H9 (cell line): ENCODE results near the gene PATL1. TPM values are rescaled to one million over a fixed set of nuclear protein-coding genes. Genes with fewer than 3 reads are reported as not detected.

Source experiments
- DNase-seq: peaks from one replicate; pipeline ENCODE4 v3.0.0-alpha.2; 2017
- H2AFZ ChIP-seq: one replicate; pipeline ENCODE4 v1.6.1; 2013; ENCODE audit warnings: mild to moderate bottlenecking, low read length, control low read depth, moderate library complexity
- H2AK5ac ChIP-seq: 2 replicates; pipeline ENCODE4 v1.6.1; 2013; ENCODE audit warnings: low read length, control low read depth, mixed read lengths; ENCODE audit not compliant: insufficient read length
- H2BK120ac ChIP-seq: one replicate; pipeline ENCODE4 v1.6.1; 2013; ENCODE audit warnings: low read depth, mild to moderate bottlenecking, low read length, control low read depth, inconsistent platforms; ENCODE audit not compliant: poor library complexity, severe bottlenecking
- H2BK12ac ChIP-seq: 2 replicates; pipeline ENCODE4 v1.6.1; 2013; ENCODE audit warnings: low read length, control low read depth, mixed read lengths, low read depth; ENCODE audit not compliant: insufficient read length
- H2BK15ac ChIP-seq: 2 replicates; pipeline ENCODE4 v1.6.1; 2013; ENCODE audit warnings: low read depth, low read length, control low read depth
- H2BK20ac ChIP-seq: one replicate; pipeline ENCODE4 v1.6.1; 2013; ENCODE audit warnings: low read depth, mild to moderate bottlenecking, low read length, control low read depth, inconsistent platforms; ENCODE audit not compliant: poor library complexity, severe bottlenecking
- H2BK5ac ChIP-seq: 2 replicates; pipeline ENCODE4 v1.6.1; 2013; ENCODE audit warnings: low read length, control low read depth, mixed read lengths; ENCODE audit not compliant: insufficient read length
- H3K14ac ChIP-seq: 2 replicates; pipeline ENCODE4 v1.6.1; 2013; ENCODE audit warnings: low read length, control low read depth; ENCODE audit not compliant: insufficient read depth
- H3K18ac ChIP-seq: 2 replicates; pipeline ENCODE4 v1.6.1; 2013; ENCODE audit warnings: low read depth, mild to moderate bottlenecking, mixed read lengths, low read length, control low read depth; ENCODE audit not compliant: insufficient read length
- H3K23ac ChIP-seq: 2 replicates; pipeline ENCODE4 v1.6.1; 2013; ENCODE audit warnings: low read length, control low read depth, mixed read lengths, low read depth; ENCODE audit not compliant: insufficient read length
- H3K23me2 ChIP-seq: 2 replicates; pipeline ENCODE4 v1.6.1; 2013; ENCODE audit warnings: low read depth, mild to moderate bottlenecking, mixed read lengths, low read length, control low read depth; ENCODE audit not compliant: insufficient read length, poor library complexity, severe bottlenecking
- H3K27ac ChIP-seq: 2 replicates; pipeline ENCODE4 v1.5.1; 2013; ENCODE audit warnings: low read length, control low read depth, mixed read lengths, low read depth; ENCODE audit not compliant: insufficient read length
- H3K27me3 ChIP-seq: 2 replicates; pipeline ENCODE4 v1.6.1; 2013; ENCODE audit warnings: low read length, control low read depth, inconsistent platforms; ENCODE audit not compliant: insufficient read depth
- H3K4ac ChIP-seq: 2 replicates; pipeline ENCODE4 v1.6.1; 2013; ENCODE audit warnings: low read depth, mild to moderate bottlenecking, control low read depth, inconsistent platforms, low read length, moderate library complexity
- H3K4me1 ChIP-seq: 2 replicates; pipeline ENCODE4 v1.6.1; 2013; ENCODE audit warnings: low read length, control low read depth, inconsistent platforms; ENCODE audit not compliant: insufficient read depth
- H3K4me2 ChIP-seq: 2 replicates; pipeline ENCODE4 v1.6.1; 2013; ENCODE audit warnings: low read length, control low read depth, mixed read lengths; ENCODE audit not compliant: insufficient read length, insufficient read depth
- H3K56ac ChIP-seq: 2 replicates; pipeline ENCODE4 v1.6.1; 2013; ENCODE audit warnings: low read depth, mild to moderate bottlenecking, mixed read lengths, low read length, control low read depth; ENCODE audit not compliant: insufficient read length
- H3K79me1 ChIP-seq: 2 replicates; pipeline ENCODE4 v1.6.1; 2013; ENCODE audit warnings: low read depth, mild to moderate bottlenecking, moderate library complexity, low read length, control low read depth, inconsistent platforms; ENCODE audit not compliant: insufficient read depth, poor library complexity, severe bottlenecking
- H3K79me2 ChIP-seq: 2 replicates; pipeline ENCODE4 v1.6.1; 2013; ENCODE audit warnings: low read length, control low read depth, inconsistent platforms; ENCODE audit not compliant: insufficient read depth
- H3K9ac ChIP-seq: 2 replicates; pipeline ENCODE4 v1.6.1; 2013; ENCODE audit warnings: low read length, control low read depth, mixed read lengths; ENCODE audit not compliant: insufficient read length; ENCODE audit errors: extremely low read depth
- H3K9me3 ChIP-seq: one replicate; pipeline ENCODE4 v1.6.1; 2013; ENCODE audit warnings: low read depth, low read length, inconsistent platforms; ENCODE audit not compliant: control insufficient read depth
- H3T11ph ChIP-seq: one replicate; pipeline ENCODE4 v1.6.1; 2013; ENCODE audit warnings: mild to moderate bottlenecking, low read length, control low read depth, inconsistent platforms
- H4K20me1 ChIP-seq: one replicate; pipeline ENCODE4 v1.6.1; 2013; ENCODE audit not compliant: control insufficient read depth, insufficient read length, insufficient read depth
- H4K5ac ChIP-seq: 2 replicates; pipeline ENCODE4 v1.6.1; 2013; ENCODE audit warnings: low read depth, mild to moderate bottlenecking, mixed read lengths, low read length, control low read depth; ENCODE audit not compliant: insufficient read length
- H4K8ac ChIP-seq: replicated peaks from 2 replicates; pipeline ENCODE4 v1.6.1; 2013; ENCODE audit warnings: low read length, control low read depth, mixed read lengths, low read depth; ENCODE audit not compliant: insufficient read length
- H4K91ac ChIP-seq: 2 replicates; pipeline ENCODE4 v1.6.1; 2013; ENCODE audit warnings: low read depth, mild to moderate bottlenecking, moderate library complexity, mixed read lengths, low read length, control low read depth; ENCODE audit not compliant: insufficient read length
- H3K27ac Mint-ChIP-seq, 3 experiments: 2 replicates in 2 of 3; 3 replicates in 1 of 3; pipeline ENCODE4 v1.8.0; 2020 to 2021; ENCODE audit warnings: mixed read lengths in 3 of 3, mild to moderate bottlenecking in 1 of 3, moderate library complexity in 1 of 3
- H3K27me3 Mint-ChIP-seq: 2 replicates; pipeline ENCODE4 v1.8.0; 2021; ENCODE audit warnings: low read depth, mild to moderate bottlenecking, moderate library complexity, mixed read lengths
- H3K36me3 Mint-ChIP-seq, 3 experiments: 2 replicates in 2 of 3; 3 replicates in 1 of 3; pipeline ENCODE4 v1.8.0; 2020 to 2021; ENCODE audit warnings: low read depth in 3 of 3, mixed read lengths in 3 of 3; ENCODE audit not compliant: insufficient read depth in 1 of 3
- H3K4me1 Mint-ChIP-seq, 2 experiments: 2 replicates each; pipeline ENCODE4 v1.8.0; 2020; ENCODE audit warnings: mixed read lengths in 2 of 2
- H3K4me3 Mint-ChIP-seq, 2 experiments: 2 replicates in 1 of 2; 3 replicates in 1 of 2; pipeline ENCODE4 v1.8.0; 2020 to 2021; ENCODE audit warnings: mild to moderate bottlenecking in 2 of 2, mixed read lengths in 2 of 2, moderate library complexity in 1 of 2
- H3K9me3 Mint-ChIP-seq, 2 experiments: 2 replicates in 1 of 2; 3 replicates in 1 of 2; pipeline ENCODE4 v1.8.0; 2020; ENCODE audit warnings: mild to moderate bottlenecking in 2 of 2, mixed read lengths in 2 of 2, moderate library complexity in 1 of 2
- CTCF ChIP-seq: fragments of 200-600 bp; sonication (generic); conservative IDR thresholded peaks from 3 replicates; pipeline ENCODE4 v1.8.0; 2021; ENCODE audit warnings: antibody characterized with exemption, mild to moderate bottlenecking
- WGBS: extraction: QIAGEN DNeasy Blood & Tissue Kit; methylation state at CpG from one replicate; pipeline ENCODE4 v1.1.7; 2013; ENCODE audit warnings: missing lambda C conversion rate, low lambda C conversion rate, mixed read lengths; ENCODE audit not compliant: insufficient read length; ENCODE audit errors: extremely low coverage; 5-methylcytosine and 5-hydroxymethylcytosine counted together
- total RNA-seq: library from RNA; stranded (reverse); gene quantifications from 2 replicates; pipeline ENCODE4 v1.2.1, GENCODE V29; 2021

PATL1 gene
- total RNA-seq, 1 experiment from 2014 or later: 31.4 TPM

GRCh38 chr11:59658036-59658435 is 10.8 kb downstream of the PATL1 start:
- Mint-ChIP-seq H3K36me3 (peaks cover 12 to 71% (median 67%) of the 10 kb centered on the region in 3 experiments; a peak in 6 of 7 replicates), H3K27ac (peak overlapping the region in 1 of 3 experiments; percentile 53; a peak in 1 of 7 replicates), H3K4me1 (peaks cover 0 to 10% of the 10 kb centered on the region in 2 experiments; a peak in 2 of 4 replicates), H3K27me3 (no peaks in the 10 kb centered on the region), H3K9me3 (no peaks in the 10 kb centered on the region), H3K4me3 (no peak overlapping the region)
- H3K18ac ChIP-seq: no peak overlapping the region
- H3K14ac ChIP-seq: no peak overlapping the region
- H3K27ac ChIP-seq: no peak overlapping the region
- H3K23me2 ChIP-seq: no peaks in the 10 kb centered on the region
- no peaks in the 10 kb centered on the region for H3K79me2 ChIP-seq
- peaks cover 4% of the 10 kb centered on the region for H3K4me1 ChIP-seq
- no peak overlapping the region for H3K4me2 ChIP-seq
- H3K9me3 ChIP-seq: no peaks in the 10 kb centered on the region
- TF ChIP-seq CTCF: no peak
- no peak overlapping the region for H2AK5ac ChIP-seq
- DNase-seq: no peak
- no peak overlapping the region for H3T11ph ChIP-seq
- WGBS: no CpG with 5 or more reads among the region's 5 CpGs
- peaks cover 4% of the 10 kb centered on the region for H3K79me1 ChIP-seq
- H2BK5ac ChIP-seq: no peak overlapping the region
- H2BK20ac ChIP-seq: no peak overlapping the region
- H2BK15ac ChIP-seq: no peak overlapping the region
- no peak overlapping the region for H3K4ac ChIP-seq
- H3K56ac ChIP-seq: no peak overlapping the region
- H3K23ac ChIP-seq: no peak overlapping the region
- H4K8ac ChIP-seq: no peak overlapping the region
- H4K20me1 ChIP-seq: no peaks in the 10 kb centered on the region
- H4K5ac ChIP-seq: no peak overlapping the region
- H4K91ac ChIP-seq: no peak overlapping the region
- no peak overlapping the region for H2BK120ac ChIP-seq
- no peaks in the 10 kb centered on the region for H3K27me3 ChIP-seq
- H3K9ac ChIP-seq: no peak overlapping the region
- no peak overlapping the region for H2BK12ac ChIP-seq
- no peak overlapping the region for H2AFZ ChIP-seq
